Activated naive CD4-positive, alpha-beta T cell treated with anti-CD3 and anti-CD28 coated beads, Interleukin-2, amount 10 ng/mL, durations not matched to agents 7 days and 5 days (primary cell): ENCODE data around the gene RND3.

ENCODE experiments used
- CTCF ChIA-PET: fragments of 350-600 bp; sonication (Branson Sonifier 250); formaldehyde crosslinking; loops from one replicate; lab custom pipeline; 2021; ENCODE audit warnings: antibody characterized with exemption; lab: Charles Lee
- DNase-seq: peaks from one replicate; pipeline ENCODE4 v3.0.0-alpha.2; 2020
- H3K27ac Mint-ChIP-seq: one replicate; pipeline ENCODE4 v1.8.0; 2021; ENCODE audit warnings: mild to moderate bottlenecking, moderate library complexity, mixed read lengths
- H3K27me3 Mint-ChIP-seq: one replicate; pipeline ENCODE4 v1.8.0; 2021; ENCODE audit warnings: mild to moderate bottlenecking, mixed read lengths
- H3K36me3 Mint-ChIP-seq: one replicate; pipeline ENCODE4 v1.8.0; 2021; ENCODE audit warnings: mixed read lengths
- H3K4me1 Mint-ChIP-seq: one replicate; pipeline ENCODE4 v1.8.0; 2021; ENCODE audit warnings: mixed read lengths
- H3K4me3 Mint-ChIP-seq: one replicate; pipeline ENCODE4 v1.8.0; 2021; ENCODE audit warnings: mild to moderate bottlenecking, moderate library complexity, mixed read lengths
- H3K9me3 Mint-ChIP-seq: one replicate; pipeline ENCODE4 v1.8.0; 2021; ENCODE audit warnings: mixed read lengths

Gene RND3

DNA sequence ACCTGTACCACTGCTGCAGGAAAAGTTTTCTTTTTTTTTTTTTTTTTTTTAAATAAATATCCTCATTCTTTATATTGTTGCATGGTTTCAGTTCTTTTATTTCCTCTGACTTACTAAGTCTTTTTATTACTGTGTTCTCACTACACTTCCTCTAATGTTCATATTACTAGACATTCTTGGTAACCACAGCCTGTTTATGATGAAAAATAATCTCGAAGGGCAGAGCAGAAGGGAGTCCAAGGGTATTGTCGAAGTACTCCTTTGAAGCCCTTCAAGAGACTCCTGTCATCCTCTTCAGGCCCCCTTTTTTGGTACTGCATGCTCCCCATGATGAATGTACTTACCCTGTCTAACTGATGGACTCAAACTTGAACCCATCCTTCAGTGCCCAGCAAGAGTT lies 61.2 kb downstream of the RND3 start:
- Mint-ChIP-seq H3K9me3 (no peaks in the 10 kb centered on the region), H3K27me3 (peaks cover 4% of the 10 kb centered on the region), H3K4me3 (no peak overlapping the region), H3K36me3 (no peaks in the 10 kb centered on the region), H3K27ac (no peak overlapping the region), H3K4me1 (no peaks in the 10 kb centered on the region)
- DNase-seq, result no peak
- CTCF ChIA-PET, result no interaction called here

DNA sequence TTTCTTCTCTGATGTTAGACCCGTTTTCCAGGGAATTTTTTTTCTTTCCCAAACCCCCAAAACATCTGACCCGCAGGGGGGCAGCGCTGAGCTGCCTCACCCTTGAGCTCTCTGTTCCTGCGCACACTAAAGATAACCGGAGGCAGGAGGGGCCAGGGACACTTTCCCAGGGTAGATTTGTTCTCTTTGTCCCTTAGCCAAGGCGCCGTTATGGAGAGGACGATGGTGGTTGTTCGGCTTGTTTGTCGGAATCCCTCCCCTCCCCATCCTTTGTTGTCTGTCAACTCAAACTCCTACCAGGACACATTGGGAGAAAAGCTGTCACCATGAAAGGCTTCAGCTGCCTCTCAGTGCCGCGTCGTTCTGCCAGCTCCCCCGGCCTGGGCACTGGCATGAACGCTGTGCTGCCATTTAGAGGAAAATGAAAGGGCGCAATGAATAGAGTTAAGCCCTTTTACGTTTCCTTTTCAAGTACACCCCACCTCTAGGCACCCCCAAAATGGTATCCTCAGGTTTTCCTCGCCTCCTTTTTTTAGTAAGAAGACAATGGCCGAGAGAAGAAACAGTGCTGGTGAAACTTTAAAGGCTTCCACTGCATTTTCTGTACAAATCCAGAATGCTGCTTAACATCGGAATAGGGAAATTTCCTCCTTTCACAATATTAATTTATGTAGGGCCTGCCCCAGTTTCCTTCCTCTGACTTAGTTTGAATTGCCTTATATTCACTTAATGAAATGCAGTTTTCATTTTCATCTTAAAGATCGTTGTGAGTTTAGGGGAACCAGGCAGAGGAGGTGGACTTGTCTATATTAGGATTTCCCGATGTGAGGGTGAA lies 62.1 kb downstream of the RND3 start:
- CTCF ChIA-PET, result no interaction called here
- Mint-ChIP-seq H3K4me1 (no peaks in the 10 kb centered on the region), H3K4me3 (no peak overlapping the region), H3K27me3 (peaks cover 4% of the 10 kb centered on the region), H3K9me3 (no peaks in the 10 kb centered on the region), H3K36me3 (no peaks in the 10 kb centered on the region), H3K27ac (no peak overlapping the region)
- DNase-seq, result no peak

DNA sequence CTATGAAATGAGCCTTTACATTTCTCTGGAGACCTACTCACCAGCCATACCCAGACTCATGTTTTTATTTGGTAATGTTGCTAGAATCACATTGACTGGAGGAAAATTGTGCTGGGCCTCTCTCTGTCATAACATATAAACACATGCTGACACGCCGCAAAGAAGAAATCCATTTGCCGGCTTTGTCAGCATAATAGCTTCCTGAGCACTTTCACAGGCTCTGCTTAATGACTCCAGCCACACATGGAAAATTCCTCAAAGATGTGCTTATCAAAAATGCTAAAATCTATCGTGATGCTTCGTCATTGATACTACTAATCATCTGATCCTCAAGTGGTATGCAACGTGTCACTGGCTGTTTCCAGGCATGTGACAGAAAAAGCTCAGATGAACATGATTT lies 63.1 kb downstream of the RND3 start:
- Mint-ChIP-seq H3K4me1 (no peaks in the 10 kb centered on the region), H3K27ac (no peak overlapping the region), H3K27me3 (peaks cover 4% of the 10 kb centered on the region), H3K9me3 (no peaks in the 10 kb centered on the region), H3K4me3 (no peak overlapping the region), H3K36me3 (no peaks in the 10 kb centered on the region)
- no peak for DNase-seq
- CTCF ChIA-PET, result no interaction called here

DNA sequence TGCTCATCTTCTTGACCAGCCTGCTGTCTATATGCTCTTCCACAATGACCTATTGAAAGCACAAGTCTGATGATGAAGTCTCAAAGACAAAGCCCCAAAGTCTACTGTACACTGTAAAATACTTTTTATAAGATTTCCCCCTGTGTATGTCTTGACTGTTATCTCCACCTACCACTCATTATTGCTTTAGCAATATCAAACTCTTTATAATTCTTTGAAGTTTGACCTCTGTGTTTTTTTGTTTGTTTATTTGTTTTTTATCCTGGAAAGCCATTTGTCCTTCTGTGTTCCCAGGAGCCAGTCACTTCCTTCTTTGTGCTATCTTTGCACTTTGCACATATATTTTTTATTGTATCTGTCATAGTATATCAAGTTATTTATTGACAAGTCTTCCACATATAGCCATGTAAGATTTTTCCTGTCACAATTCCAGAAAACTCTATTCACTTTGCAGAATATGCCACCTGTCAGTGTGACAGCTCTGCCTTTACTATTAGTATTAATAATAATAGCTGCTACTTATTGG lies 66.3 kb downstream of the RND3 start:
- H3K27me3 Mint-ChIP-seq, result peaks cover 4% of the 10 kb centered on the region
- H3K4me1 Mint-ChIP-seq, result no peaks in the 10 kb centered on the region
- CTCF ChIA-PET, result no interaction called here
- H3K4me3 Mint-ChIP-seq, result no peak overlapping the region
- DNase-seq, result no peak
- no peak overlapping the region for H3K27ac Mint-ChIP-seq
- no peaks in the 10 kb centered on the region for H3K36me3 Mint-ChIP-seq
- H3K9me3 Mint-ChIP-seq, result no peaks in the 10 kb centered on the region

- no peak for DNase-seq
- Mint-ChIP-seq H3K9me3 (no peaks in the 10 kb centered on the region), H3K4me3 (no peak overlapping the region), H3K27ac (no peak overlapping the region), H3K27me3 (no peaks in the 10 kb centered on the region), H3K36me3 (no peaks in the 10 kb centered on the region), H3K4me1 (no peaks in the 10 kb centered on the region)
- CTCF ChIA-PET, result no interaction called here
Observed at GRCh38 chr2:150418916-150419315, 68.6 kb downstream of the RND3 start.
